HT-29 (cell line): Measurements from ENCODE around the gene TBC1D2B. TPM values are rescaled to one million over a fixed set of nuclear protein-coding genes. Genes with fewer than 3 reads are reported as not detected.

Experiments used
- DNase-seq: peaks from one replicate; pipeline ENCODE4 v3.0.0-alpha.2; 2015; ENCODE audit warnings: low spot score
- total RNA-seq: library from RNA; depleted of rRNA; stranded (reverse); fragments of >200 nt; shearing (Covaris generic); gene quantifications from 2 replicates; pipeline ENCODE4 v1.2.3, GENCODE V29; 2014

The TBC1D2B gene
- total RNA-seq, 1 experiment from 2014 or later = 20.4 TPM

GRCh38 chr15:78054966-78055365, 22.5 kb downstream of the TBC1D2B start:
- DNase-seq = no peak

DNA sequence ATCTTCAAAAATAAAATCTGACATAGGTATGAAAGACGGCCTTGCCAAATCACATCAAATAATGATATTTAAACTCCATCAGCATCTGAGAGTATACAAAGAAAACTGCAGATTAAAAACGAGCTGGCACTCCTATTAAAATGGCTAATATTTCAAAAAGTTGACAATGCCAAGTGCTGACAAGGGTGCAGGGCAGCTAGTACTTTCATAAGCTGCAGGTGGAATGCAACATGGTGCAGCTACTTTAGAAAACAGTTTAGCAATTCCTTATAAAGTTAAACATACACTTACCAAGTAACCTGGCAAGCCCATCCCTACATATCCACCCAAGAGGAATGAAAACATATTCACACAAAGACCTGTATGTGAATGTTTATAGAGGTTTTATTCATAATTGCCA, 23.0 kb downstream of the TBC1D2B start:
- DNase-seq = no peak

GRCh38 chr15:78052545-78052944, 25.0 kb downstream of the TBC1D2B start:
- DNase-seq = no peak

DNA sequence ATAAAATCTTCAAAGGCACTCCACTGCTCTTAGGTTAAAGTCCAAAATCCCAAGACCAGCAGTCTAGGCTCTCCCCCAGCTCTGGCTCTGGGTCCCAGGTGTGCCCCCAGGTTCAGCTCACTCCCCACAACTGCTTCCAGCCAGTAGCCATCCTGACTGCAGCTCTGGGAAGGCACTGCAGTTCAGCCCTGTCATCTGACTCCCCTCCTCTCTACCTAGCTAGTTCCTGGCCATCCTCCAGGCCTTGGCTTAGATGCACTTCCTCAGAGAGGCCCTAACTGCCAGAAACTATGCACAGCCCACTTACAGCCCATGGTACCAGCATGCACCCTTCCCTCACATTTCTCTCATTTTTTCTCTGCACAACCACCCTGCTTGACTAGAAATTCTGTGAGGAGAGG, 25.5 kb downstream of the TBC1D2B start:
- DNase-seq = peak; percentile 80

GRCh38 chr15:78051596-78051995, 25.9 kb downstream of the TBC1D2B start:
- DNase-seq = no peak

- no peak for DNase-seq
Observed at GRCh38 chr15:78050826-78051225, 26.7 kb downstream of the TBC1D2B start.

DNA sequence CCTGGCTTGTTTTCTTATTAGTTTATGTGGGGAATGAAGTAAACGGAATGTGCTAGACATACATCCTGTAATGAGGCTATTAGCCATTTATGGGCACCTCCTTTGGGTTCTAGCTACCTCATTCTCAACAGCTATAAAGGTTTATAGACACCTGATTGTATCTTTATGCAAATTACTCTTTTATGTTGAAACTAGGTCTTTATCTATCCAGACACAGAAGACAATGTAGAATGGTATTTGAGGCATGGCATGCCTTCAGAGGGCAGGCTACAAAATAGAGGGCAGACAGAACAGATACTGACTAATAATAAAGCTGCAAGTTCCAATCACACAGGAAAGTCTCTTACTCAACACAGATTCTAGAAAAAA, 27.1 kb downstream of the TBC1D2B start:
- DNase-seq = peak; percentile 30

DNA sequence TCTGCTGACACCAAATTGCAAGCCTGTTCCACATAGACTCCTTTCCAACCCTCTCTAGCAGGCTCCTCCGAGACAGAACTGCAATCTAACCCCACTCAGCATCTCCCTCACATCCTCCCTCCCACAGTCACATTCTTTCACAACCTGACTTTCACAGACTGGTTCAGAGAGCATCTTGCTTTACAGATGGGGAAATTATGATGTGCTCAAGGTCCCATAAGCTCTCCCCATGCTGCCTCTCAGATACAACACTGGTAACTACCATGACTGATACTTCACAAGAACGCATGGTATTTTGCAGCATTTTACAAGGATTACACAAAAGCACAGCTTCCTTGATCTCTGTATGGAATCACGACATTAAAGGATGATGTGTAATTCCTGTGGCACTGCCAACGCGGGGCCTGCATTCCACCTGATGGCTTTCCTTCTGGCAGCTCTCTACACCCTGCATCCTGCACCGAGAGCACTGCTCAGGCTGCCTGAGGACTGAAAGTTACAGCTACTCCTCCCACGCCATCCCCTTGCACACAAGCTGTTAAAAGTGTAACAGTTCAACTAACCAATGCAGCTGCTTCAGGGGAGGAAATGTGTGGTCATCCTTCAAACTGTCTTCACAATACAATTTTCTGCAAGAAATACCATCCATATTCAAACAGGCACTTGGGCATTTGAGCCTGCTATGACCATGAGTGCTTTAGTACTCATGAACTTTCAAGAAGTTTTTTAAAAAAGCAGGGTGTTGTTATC, 27.6 kb downstream of the TBC1D2B start:
- DNase-seq = peak; percentile 27

GRCh38 chr15:78048628-78048920, 28.9 kb downstream of the TBC1D2B start:
- no peak for DNase-seq

DNA sequence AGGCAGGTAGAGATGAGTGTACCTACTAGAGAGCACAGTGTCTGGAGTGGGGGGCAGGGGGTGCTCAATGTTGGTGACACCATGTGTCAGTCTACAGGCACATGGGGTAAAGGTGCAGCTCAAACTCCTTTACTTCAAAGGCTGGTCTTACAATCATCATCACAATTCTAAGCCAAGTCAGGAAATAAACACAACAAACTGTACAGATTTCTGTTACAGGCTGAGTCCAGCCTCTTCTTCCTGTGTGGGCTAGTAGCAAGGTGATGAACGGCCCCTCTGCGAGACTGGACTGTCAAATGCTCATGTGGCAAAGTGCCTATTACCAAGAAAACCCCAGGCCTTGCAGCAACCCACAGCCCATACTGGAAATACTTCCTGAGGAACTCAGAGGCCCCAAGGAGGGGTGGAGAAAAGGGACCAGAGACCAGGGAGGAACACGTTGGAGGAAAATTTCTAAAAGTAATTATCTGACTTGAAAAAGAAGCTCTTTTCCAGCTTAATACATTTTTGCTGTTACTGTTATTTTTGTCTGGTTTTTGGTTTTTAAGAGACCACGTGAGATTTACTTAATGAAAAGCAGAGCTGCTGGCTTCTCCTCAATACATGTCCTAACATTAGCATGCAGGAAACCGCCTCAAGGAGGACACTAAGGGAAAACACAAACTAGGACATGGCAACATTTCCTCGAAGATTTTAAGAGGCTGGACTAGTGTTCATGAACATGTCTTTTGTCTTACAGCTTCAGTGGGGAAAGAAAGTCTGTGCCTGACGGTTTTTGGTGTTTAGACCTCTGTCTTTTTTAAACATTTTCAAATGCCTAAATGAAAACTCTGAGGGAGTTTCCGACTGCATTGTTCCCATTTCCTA, 29.5 kb downstream of the TBC1D2B start:
- DNase-seq = no peak

DNA sequence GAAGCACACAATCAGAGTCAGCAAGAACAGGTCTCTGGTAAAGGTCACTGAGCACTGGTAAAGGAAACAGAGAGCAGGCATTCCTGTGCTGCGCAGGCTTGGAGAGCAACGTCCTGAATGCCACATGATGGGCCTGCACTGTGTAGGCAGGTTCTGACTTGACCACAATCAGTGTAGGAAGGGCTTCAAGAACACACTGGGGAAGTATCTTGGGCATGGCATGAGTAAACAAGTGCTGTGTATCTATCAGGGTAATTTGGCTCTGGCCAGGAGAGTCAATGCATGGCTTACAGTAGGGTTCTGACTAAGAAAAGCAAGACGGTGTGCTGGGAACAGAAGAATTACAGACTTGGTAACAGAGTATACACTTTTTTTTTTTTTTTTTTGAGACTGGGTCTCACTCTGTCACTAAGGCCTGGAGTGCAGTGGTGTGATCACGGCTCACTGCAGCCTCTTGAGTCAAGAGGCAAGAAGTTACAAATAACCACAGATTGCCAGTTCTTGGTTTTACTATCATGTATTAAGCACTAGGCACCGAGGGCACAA, 30.6 kb downstream of the TBC1D2B start:
- DNase-seq = no peak

DNA sequence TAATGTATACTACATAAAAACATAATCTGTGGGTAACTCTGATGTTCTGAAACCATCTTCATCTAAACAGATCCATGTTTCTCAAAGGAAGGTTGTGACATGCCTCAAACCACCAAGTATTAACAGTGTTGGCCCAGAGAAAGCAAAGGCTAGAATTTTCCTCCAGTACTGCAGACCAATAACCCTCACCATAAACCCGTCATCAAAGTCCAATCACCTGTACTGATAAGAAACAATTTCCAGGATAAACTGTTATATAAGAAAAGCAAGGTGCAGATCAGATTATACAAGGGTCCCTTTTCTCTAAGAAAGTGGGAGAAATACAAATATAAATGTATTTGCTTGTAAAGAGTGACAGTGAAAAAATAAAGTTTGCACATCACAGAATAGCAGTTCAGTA, 32.3 kb downstream of the TBC1D2B start:
- no peak for DNase-seq

DNA sequence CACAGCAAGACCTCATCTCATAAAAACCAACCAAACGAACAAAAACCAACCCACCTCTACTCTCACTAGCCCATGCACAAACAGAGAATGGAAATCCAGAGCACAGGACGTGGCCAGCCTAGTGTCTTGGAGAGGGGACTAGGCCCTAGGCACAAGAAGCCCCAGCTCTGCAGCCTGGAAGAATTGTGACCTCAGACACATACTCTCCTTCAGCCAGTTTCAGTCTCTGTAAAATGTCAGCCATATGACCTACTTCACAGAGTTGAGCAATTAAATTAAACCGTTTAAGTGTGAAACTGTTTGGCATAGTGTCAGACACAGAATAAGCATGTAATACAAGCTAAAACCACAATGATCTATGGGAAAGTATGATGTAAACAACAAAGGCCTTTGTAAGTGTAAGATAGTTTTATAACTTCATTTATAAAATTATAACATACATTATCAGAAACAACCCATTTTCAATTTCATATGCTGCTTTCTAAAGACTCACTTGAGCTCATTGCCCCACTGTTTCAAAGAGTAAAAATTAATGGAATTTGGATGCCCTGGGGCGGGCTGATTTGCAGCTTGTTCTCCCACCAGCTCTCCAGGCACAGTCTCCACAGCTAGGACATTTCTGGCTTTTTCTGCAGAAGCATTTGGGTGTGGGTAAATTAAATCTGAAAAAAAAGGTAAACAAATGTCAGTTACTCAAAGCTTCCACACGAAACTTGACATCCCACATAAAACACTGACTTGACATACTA, 32.9 kb downstream of the TBC1D2B start:
- DNase-seq = no peak

GRCh38 chr15:78041946-78042345, 35.6 kb downstream of the TBC1D2B start:
- no peak for DNase-seq

DNA sequence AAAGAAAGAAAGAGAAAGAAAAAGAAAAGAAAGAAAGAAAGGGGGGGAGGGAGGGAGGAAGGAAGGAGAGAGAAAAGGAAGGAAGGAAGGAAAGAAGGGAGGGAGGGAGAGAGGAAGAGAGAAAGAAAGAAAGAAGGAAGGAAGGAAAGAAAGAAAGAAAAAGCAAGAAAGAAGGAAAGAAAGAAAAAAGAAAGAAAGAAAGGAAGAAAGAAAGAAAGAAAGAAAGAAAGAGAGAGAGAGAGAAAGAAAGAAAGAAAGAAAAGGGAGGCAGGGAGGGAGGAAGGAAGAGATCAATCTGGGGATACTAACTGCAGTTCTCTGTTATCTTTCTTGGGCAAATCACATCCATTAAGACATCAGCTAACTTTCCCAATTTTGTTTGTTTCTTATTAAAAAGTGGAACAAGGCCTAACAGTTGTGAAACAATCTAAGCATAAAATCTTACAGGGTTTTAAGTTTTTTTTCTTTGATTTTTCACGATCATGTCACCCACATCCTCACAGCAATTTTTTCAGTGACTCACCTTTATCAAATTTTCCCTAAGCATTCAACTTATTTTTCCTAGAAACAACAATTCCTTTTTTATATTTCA, 36.8 kb downstream of the TBC1D2B start:
- DNase-seq = no peak

DNA sequence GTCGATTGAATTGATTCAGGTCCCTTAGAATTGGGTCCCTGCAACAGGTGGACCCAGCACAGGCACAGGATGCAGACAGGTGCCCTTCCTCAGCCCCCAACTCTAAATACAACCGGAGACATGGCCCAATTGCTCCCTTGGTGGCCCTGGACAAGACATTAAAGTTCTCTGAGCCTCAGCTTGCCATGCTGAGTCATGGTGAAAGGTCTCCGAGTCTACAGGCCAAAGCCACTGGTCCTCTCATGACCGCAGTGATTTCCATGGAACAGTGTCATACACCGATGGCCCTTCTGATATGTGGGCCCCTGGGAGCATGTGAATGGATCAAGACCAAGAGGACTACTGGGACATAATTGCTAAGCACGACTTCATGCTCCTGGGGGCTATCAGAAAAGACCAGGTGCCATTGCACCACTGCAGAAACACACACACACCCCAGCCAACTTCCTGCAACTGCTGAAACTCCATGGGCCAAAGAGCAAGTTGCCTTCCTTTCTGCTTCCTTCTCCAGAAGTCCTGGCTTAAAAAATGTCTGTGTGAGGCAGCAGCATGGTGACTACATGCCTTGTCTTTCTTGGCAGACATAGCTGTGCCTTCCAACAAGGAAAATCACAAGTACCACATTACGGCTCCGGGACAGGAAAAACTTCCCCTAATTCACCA, 38.8 kb downstream of the TBC1D2B start:
- DNase-seq = no peak

GRCh38 chr15:78037779-78038305, 39.7 kb downstream of the TBC1D2B start:
- DNase-seq = no peak

GRCh38 chr15:78037328-78037727, 40.2 kb downstream of the TBC1D2B start:
- DNase-seq = no peak

DNA sequence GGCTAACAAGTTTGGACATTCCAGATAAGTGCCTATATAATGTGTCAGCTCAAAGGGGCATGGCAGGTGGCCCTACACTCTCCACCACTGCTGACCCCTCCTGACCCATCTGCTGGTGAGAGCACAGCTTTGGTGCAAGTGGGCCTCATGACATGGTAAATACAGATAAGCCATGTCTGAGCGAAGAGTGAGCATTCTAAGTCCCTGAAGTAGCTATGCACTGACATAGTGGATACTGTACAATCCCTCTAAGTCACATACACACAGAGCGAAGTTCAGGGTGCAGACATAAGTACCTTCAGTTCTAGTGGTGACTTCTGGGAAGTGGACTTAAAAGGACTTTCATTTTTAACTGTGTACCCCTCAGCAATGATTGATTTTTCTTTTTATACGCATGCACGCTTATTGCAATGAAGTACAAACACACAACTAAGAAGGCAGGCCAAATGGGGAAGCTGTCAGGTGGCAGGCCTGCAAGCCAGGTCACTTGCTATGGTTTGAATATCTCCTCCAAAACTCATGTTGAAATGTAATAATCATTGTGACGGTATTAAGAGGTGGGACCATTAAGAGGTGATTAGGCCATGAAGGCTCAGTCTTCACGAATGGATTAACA, 41.5 kb downstream of the TBC1D2B start:
- DNase-seq = no peak

- DNase-seq = no peak
Observed at GRCh38 chr15:78035321-78035751, 42.2 kb downstream of the TBC1D2B start.
